OCI-M2 (cell line): Measurements from ENCODE around the gene GNG3.
"Not testable (repeated sequence)": the region's sequence is repeated elsewhere in the genome, so short reads cannot be mapped to it uniquely, and the experiment has no call there.

Experiments
- DNase-seq: peaks from one replicate; lab custom pipeline; 2025; ENCODE audit not compliant: unreplicated experiment; lab: John Stamatoyannopoulos, UW

Gene GNG3

DNA sequence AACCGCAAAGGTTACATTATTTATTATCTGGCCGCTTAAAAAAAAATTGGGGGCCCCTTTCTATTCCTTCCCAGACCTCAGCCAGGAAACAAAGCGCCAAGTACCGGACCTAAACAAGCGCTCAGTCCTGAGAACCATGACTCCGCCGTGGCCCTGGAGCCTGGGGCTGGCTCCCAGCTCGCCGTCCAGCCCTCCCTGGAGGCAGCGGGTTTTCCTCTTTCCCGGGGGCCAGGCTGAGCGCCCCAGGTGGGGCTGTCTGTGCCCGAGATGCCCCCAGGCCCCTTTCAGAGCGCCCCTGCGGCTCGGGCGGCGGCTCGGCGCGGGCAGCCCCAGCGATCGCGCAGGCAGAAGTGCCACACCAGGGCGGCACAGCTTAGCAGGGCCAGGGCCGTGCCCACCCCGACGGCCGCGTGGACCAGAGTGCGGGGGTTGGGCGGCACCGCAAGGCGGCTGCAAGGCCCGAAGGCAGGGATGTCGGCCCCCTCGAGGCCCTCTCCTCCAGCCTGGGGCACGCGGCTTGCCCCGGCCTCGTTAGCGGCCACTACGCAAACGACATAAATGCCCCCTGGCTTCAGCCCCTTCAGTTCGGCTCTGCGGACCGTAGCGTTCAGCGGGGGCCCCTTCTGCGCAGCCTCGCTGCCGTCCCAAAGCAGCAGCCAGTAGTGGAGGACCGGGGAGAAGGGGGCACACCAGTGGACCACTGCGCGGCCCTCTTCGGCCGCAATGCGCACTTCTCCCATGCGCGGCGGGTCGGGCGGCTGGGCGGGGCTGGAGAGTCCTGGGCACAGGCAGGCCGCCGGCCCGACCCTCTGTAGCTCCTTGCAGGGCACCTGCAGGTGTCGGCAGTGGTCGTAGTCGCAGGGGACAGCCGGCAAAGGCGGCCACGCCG lies 19.7 kb upstream of the GNG3 start:
- DNase-seq = no peak

DNA sequence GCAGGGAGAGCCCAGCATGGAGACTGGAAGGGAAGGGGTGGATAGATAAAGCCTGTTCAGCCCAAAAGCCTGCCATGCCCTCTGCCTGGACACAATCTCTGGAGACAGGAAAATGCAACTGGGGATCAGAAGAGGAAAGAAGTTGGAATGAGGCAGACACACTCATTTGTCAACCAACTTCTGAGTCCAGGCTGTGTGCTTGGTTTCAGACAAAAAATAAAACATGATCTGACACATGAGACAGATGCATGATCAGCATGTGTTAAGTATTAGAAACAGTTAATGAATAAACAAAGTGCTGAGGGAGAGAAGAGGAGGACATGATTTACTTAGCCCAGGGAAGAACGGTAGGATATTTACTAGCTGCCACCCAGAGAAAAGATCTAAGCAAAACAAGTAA lies 19.0 kb upstream of the GNG3 start:
- no peak for DNase-seq

DNA sequence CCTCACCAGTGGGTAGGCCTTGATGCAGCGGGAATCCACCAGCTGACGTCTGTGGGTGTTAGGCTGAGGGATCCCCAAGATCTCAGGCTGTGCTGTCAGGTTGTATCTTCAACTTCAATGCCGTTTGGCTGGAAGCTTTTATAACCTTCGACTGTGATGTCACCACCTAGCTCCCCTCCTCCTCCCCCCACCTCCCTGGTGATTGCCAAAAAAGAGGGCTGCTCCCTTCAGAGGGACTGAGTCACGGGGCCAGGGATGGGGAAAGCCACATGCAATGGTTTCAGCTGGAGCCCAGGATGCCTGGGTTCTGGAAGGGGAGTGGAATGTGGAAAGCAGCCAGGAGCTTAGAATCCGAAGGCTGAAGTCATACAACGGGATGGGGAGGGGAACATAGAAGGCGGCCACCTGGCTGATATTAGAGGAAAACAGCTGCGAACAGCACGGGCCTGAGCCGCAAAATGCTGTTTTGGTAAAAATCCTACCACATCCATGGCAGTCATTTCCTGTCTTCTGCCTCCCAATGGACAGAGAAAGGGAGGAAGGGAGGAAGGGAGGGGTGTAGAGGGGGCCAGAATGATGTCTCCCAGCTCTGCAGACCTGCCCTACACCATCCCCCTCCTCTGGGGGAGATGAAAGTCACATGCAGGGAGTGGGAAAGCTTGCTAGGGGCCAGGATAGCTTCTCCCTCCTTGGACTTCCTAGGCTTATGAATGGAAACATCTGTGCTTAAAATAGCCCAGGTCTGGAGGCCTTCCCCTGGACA lies 17.9 kb upstream of the GNG3 start, which contains the start of gene LRRN4CL:
LRRN4CL (minus strand) TSS at position 110 of the 763 bp plus-strand sequence. CDS start 1,022 bp downstream, outside the sequence.
- no peak for DNase-seq

DNA sequence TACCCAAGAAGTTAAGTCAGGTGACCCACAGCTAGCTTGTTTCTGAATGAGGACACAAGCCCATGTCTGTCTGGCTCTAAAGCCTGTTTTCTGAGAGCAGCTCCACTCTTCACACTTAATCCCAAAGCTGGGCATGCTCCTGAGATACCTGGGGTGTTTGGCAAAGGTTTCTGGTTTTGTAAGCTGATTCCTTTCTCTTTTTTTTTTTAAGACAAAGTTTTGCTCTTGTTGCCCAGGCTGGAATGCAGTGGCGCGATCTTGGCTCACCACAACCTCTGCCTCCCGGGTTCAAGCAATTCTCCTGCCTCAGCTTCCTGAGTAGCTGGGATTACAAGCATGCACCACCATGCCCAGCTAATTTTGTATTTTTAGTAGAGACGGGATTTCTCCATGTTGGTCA lies 13.9 kb upstream of the GNG3 start:
- DNase-seq = not testable (repeated sequence)

DNA sequence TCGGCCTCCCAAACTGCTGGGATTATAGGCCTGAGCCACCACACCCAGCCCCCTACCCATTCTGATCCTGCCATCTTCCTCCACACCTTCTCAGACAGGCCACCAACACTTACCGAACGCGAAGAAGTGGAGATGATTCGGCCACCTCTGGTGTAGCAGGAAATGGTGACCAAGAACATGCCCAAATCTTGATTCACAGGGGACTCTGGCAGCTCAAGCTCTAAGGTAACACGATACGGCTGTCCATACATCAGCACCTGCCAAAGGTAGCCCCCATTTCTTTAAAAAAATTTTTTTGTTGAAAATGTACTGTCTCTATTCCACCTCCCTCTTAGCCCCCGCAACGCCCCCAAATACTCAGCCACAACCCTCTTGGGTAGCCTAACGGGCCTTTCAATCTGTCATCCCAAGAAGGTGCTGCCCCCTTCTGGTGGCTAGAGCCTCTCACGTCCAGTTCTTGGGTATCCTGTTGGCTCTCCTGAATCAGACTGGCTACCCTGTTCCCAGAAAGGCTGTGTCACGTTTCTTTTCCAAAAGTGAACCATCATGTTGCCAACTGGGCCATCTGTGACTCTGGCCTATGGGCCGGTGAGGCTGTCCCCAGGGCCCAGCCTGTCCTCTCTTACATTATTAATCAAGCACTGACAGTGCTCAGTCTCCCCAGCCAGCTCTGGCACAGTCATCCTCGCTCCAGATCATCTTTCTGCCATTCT lies 12.9 kb upstream of the GNG3 start:
- DNase-seq = no peak

DNA sequence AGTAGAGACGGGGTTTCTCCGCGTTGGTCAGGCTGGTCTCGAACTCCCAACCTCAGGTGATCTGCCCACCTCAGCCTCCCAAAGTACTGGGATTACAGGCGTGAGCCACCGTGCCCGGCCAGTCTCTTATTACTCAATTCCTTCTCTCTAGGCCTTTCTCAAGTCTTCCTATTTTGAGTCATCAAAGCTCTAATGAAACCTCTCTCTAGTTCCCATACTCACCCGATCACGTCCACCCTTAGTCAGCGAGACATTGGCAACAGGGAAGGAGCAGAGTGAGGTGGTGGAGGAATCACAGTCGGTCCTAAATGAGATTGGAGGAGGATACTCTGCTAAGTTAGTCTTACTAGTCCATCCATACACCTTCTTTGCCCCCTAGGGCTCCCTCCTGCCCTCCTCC lies 5.2 kb upstream of the GNG3 start:
- DNase-seq = no peak

DNA sequence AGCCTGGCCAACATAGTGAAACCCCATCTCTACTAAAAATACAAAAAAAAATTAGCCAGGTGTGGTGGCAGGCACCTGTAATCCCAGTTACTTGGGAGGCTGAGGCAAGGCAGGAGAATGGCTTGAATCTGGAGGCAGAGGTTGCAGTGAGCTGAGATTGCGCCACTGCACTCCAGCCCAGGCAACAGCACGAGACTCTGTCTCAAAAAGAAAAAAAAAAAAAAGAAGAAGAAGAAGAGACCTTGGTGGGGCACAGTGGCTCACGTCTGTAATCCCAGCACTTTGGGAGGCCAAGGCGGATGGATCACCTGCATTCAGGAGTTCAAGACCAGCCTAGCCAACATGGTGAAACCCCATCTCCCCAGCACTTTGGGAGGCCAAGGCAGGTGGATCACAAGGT lies 3.6 kb upstream of the GNG3 start:
- not testable (repeated sequence) for DNase-seq

DNA sequence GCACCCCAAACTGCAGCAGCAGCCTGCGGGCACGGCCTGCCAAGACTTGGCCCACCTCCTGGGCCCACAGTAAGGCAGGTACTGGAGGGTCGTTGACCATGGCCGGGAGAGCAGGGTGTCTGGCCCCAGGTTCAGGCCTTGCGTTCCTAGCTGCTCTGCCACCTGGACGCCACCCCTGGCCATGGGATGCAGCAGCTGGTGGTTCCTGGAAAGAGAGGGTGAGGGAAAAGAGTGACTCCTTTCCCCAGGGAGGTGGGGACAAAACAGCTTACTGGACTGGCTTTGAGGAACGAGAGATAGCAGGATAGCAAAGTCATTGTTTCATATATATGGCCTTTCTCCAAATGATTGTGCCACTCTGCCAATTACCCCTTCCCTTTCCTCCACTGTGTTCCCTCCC lies 2.1 kb upstream of the GNG3 start:
- no peak for DNase-seq

DNA sequence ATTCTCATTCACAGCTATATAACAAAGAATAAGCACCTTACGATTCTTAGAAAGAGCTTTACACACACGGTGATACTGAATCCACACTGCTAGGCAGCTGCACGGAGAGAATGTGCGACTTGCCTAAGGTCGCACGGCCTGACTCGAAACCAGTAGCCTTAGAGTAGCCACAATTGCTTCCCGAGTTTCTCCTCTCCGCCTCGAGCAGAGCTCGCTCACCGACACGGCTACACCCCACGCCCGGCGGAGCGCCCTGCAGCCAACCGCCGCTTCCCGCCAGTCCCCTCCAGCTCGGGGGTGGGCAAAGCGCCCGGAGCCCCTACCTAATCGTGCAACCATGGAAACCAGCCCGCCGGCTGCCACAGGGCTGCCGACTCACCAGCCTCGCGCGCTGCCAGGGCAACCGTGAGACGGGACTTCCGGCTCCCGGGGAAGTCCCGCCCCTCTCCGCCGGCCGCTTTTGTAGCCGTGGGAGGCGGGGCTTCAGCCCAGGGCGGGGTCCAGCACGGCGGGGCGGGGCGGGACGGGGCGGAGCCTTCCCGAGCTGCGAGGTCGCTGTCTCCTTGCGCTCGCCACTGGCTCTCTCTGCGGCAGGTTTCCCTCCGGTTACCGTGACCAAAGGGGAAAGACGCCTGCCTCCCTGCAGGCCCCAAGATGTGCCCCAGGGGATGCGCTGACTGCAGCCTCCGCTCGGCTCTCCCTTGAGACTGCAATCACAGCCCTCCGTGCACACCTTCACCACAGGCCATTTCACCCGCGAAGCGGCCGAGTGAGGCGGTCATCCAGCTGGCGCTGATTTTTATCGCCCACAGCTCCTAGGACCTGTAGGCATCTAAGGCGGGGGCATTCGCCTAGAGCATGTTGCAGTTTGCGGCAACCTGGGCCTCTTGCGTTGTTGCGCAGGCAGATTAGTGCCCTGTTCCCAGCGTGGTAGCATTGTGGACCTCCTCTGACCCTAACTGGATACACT lies 1.3 kb upstream of the GNG3 start:
- no peak for DNase-seq

DNA sequence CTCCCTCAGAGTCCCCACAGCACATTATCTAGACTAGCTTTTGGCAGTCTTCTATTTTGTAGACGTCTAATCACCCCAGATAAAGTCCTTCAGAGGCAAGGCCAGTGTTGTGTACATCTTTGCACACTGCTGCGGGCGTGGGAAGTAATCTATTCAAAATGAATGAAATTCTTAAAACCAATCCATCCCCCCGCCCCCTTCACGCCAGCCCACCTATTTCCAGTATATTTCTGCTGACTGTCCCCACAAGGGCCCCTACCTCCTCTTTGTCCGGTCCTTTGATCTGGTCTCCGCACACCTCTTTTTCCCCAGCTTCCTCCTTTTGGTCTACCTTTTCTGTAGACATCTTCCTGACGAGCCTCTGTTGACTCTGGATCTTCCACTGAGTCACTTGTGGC lies 627 bp upstream of the GNG3 start:
- no peak for DNase-seq

DNA sequence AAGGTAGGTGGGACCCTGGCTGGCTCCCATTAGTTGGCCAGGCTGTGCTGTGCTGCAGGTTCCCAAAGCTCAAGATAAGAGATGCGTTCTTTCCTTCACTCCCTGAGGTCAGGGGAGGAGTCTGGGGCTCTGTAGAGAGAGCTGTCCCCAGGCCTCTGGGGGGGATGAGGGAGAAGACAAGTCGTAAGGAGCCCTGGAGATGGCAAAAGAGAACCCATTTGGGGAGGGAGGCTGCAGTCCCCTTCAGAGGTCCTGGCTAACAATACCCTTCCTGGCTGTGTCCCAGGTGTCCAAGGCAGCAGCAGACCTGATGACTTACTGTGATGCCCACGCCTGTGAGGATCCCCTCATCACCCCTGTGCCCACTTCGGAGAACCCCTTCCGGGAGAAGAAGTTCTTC lies 916 bp downstream of the GNG3 start:
- no peak for DNase-seq

DNA sequence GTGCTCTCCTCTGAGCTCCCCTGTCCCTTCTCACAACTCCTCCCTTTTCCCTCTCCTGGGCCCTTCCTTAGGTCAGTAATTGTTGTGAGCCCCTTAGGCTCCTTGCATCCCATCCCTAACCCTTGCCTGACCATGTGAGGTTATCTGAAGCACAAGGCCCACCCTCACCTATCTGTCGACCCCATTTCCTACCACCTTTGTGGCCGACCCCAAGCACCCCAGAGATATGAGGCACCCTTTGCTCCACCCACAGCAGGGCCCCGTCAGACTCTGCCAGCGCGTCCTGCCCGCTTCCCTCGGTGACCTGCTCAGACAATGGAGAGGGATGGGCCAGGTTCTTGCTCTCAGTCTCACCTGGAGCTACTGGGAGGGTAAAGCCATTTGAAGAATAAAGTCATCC lies 1.3 kb downstream of the GNG3 start:
- DNase-seq = no peak

DNA sequence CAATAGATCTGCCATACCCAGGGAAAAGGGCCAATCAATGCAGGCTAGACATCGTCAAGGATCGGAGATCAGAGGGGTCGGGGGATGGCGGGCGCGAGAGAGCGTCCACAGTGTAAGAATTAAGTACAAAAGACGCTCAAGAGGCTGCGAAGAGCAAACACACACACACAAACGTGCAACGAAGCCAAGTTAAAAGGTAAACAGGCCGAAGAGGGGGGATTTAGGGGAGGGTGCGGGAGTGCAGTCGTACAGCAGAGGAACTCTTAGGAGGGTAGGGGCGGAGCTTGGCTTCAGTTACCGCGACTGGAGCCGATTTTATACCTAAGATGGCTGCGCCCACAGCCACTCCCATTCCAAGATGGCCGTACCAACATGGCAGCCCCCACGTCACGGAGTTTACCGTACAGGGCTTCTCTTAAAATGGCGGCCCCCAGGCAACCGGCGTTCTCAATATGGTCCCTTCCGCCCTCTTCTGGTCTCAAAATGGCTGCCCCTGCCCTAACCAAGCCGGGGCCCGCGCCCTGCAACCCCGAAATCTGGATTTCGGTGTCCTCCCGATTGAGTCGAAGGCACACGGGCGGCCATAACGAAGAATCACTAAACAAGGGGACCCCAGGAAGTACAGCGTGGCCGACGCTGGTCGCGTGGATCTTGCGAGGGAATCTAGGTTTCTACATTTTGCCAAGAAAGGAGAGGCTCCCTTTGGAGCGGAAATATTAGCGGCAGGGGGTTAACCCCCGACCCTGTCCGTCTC lies 1.9 kb downstream of the GNG3 start:
- DNase-seq = no peak

DNA sequence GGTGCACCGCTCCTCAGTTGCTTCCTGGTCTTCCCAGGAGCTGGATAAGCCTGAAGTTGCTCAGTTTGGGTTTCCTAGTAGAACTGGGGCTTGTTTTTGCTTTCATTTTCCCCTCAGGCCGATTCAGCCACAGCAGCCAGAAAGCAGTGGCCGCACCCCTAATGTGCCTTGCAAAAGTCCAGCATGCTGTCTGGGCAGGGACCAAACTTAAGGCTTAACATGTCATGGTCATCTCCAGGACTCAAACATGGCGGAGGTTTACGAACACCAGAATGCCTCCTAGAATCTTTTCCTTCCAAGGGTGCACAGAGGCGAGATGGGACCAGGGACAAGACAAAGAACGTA lies 2.5 kb downstream of the GNG3 start:
- DNase-seq = no peak

DNA sequence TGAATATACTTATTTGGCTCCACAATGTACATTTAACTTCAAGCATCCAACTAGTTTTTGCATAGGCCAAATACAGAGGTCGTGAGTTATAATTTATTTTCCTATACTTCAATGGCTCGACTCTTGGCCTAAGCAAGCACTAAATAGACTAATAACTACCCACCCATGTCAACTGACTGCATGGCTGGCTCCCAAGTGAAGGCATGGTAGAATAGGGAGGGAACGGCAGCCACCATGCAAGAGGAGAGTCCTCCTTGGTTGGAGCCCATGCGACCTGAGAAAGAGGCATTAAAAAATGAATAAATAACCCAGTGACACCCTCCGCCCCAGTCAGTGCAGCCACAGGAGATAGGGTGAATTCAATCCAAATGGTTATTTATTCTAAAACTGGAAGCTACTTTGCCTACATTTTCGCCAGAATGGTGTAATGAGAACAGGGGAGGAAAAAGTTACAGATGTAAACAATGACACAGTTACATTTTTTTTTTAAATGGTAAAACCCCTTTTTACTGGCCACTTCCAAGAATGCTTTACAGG lies 4.9 kb downstream of the GNG3 start:
- no peak for DNase-seq

DNA sequence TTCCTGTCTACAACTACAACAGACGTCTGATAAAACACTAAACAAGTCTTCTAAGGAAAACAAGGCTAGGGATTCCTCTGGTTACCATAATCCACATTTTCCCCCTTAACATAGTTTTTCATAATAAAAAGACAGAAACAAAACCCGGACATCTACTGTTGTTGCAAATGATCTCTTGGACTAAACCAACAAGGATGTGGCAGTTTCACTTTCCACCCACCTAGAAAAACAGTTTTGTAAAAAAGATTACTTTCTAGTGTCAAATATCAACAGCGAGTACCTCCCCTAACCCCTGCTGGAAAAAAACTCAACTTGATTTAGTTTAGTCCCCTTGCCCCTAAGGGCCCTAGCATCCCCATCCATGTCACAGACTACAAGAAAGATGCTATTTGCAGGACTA lies 5.4 kb downstream of the GNG3 start:
- DNase-seq = no peak

DNA sequence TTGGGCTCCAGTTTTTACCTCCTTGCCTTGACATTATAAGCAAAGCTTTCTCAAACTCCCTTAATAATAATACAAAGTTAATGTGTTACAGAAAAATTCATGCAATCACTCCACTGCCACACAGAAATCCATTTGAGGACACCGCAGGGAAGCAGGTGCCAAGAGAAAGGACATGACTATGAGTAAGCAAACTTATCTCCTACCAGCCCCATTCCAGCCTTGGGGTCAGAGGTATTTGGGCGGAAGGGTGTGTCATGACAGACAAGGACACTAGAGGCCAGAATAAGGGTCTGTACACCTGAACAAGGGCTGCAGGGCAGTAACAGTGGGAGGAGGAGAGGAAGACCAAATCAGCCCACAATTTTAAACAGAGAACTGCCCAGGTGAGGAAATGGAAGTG lies 5.9 kb downstream of the GNG3 start:
- no peak for DNase-seq

DNA sequence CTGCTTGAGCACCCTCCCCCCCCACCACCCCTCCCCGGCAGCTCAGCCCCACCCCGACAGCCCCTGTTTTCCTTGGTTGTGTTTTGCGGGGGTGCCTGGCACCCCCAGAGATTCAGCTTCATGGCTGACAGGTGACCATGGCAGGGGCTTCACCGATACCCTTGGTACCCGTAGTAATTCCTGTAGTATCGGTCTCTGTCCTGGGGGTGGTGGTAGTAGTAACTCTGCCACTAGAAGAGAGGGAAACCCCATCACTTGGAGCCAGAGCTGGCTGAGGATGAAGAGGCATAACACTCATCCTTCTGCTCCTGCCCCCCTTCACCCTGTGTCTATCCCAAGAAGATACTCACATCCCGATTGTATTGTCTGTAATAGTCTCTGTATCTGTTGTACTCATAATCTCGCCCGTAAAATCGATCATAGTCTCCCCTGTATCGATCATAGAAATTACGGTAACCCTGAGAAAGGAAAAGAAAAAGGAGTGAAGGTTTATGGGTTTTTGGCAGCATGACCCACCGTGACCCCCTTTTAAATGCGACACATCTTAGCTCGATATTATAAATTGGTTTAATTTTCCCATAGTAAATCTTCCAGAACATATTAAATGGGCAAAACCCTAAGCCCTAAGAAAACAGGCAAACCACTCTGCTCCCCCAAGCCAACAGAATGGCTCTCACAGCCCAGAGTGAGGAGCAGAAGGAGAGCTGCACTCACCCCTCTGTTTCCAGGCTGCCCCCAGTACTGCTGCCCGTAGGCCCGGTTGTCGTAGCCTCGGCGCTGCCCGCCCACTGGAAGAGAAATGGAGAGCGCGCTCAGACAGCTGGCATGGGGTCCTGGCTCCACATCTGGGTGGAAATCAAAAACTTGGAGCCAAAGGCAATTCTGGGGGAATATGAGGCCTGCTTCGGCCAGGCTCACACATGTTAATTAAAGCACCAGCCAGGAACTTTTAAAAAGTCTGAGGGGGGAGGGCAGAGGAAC lies 8.0 kb downstream of the GNG3 start:
- DNase-seq = no peak
